A673 (cell line): Measurements from ENCODE around the gene MYLK2. TPM values are rescaled to one million over a fixed set of nuclear protein-coding genes. Genes with fewer than 3 reads are reported as not detected.

ENCODE experiments used
- BruUV-seq: library from RNA; stranded (reverse); fragments of 400-500 nt; replicated peaks from 2 replicates; lab custom pipeline; 2021; lab: Mats Ljungman, UMichigan
- CTCF ChIA-PET: fragments of 300-600 bp; sonication (Branson Sonifier 250); formaldehyde crosslinking; loops from one replicate; lab custom pipeline; 2022; ENCODE audit warnings: antibody characterized with exemption; lab: Charles Lee
- POLR2A ChIA-PET: fragments of 300-600 bp; sonication (Branson Sonifier 250); formaldehyde crosslinking; loops from one replicate; lab custom pipeline; 2022; ENCODE audit warnings: antibody characterized with exemption; ENCODE audit not compliant: low non-redundant PET; lab: Charles Lee
- DNase-seq: peaks from one replicate; pipeline ENCODE4 v3.0.0-alpha.2; 2015; ENCODE audit warnings: low spot score
- H3K27ac ChIP-seq: fragments of 200-600 bp; sonication (generic); 2 replicates; pipeline ENCODE4 v1.5.1; 2016; ENCODE audit warnings: mixed run types, low read depth, mild to moderate bottlenecking, mixed read lengths, antibody characterized with exemption, low read length; ENCODE audit not compliant: poor library complexity, severe bottlenecking
- H3K27me3 ChIP-seq: fragments of 200-600 bp; sonication (generic); replicated peaks from 2 replicates; pipeline ENCODE4 v1.6.1; 2017; ENCODE audit warnings: mixed run types, low read depth, mild to moderate bottlenecking, mixed read lengths, antibody characterized with exemption, low read length; ENCODE audit not compliant: insufficient read depth, poor library complexity
- H3K36me3 ChIP-seq: fragments of 200-600 bp; sonication (generic); 2 replicates; pipeline ENCODE4 v1.6.1; 2016; ENCODE audit warnings: mixed run types, mild to moderate bottlenecking, mixed read lengths, antibody characterized with exemption, low read length; ENCODE audit not compliant: insufficient read depth, poor library complexity, severe bottlenecking
- H3K4me1 ChIP-seq: fragments of 200-600 bp; sonication (generic); 2 replicates; pipeline ENCODE4 v1.6.1; 2017; ENCODE audit warnings: mixed run types, mild to moderate bottlenecking, mixed read lengths, antibody characterized with exemption, low read length; ENCODE audit not compliant: insufficient read depth, poor library complexity, severe bottlenecking
- H3K4me3 ChIP-seq: fragments of 200-600 bp; sonication (generic); 2 replicates; pipeline ENCODE4 v1.5.1; 2016; ENCODE audit warnings: low read depth, mixed run types, mild to moderate bottlenecking, mixed read lengths, low read length; ENCODE audit not compliant: poor library complexity, severe bottlenecking
- H3K9me3 ChIP-seq: fragments of 200-600 bp; sonication (generic); 2 replicates; pipeline ENCODE4 v1.6.1; 2016; ENCODE audit warnings: mixed run types, low read depth, mild to moderate bottlenecking, mixed read lengths, antibody characterized with exemption, low read length; ENCODE audit not compliant: poor library complexity, severe bottlenecking
- EZH2 ChIP-seq: fragments of 200-600 bp; sonication (generic); IDR thresholded peaks from 2 replicates; pipeline ENCODE4 v1.6.1; 2017; ENCODE audit warnings: borderline replicate concordance, low read depth, mild to moderate bottlenecking, mixed read lengths, antibody characterized with exemption, low read length; ENCODE audit not compliant: poor library complexity, severe bottlenecking
- intact Hi-C: fragments of 100-400 bp; cut with micrococcal nuclease; formaldehyde crosslinking; loops from one replicate; pipeline ENCODE4 v1.10.0; 2022; ENCODE audit not compliant: unreplicated experiment
- total RNA-seq: library from RNA; stranded (reverse); gene quantifications from 2 replicates; pipeline ENCODE4 v1.2.3, GENCODE V29; 2021
- TF ChIP-seq, protein P1 (sequence below): fragments of 300-800, 200-600 bp; sonication (generic); conservative IDR thresholded peaks from 2 replicates; pipeline ENCODE4 v1.5.1; 2017; ENCODE audit warnings: low read depth, mild to moderate bottlenecking, antibody characterized with exemption, low read length, moderate library complexity, mixed read lengths

Gene MYLK2
- total RNA-seq, 1 experiment from 2014 or later: 1.3 TPM

DNA sequence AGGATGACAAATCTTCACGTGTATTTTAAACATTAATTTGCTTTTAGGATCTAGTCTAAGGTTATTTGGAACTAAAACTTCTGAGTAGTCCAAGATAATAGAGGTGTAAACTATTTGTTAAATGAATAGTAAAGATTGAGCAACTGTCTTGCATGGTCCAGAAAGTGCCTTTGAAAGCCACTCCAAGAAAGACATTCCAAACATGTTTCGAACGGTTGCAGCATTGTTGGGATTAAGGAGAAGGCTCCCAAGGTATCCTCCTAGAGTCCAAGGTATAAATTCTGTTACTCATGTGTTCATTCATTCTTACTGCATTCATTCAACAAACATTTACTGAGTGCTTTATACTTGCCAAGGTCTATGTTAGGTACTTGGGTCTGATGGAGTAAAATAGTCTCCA is 28.8 kb upstream of the MYLK2 start:
- H3K9me3 ChIP-seq: no peaks in the 10 kb centered on the region
- H3K4me1 ChIP-seq: no peaks in the 10 kb centered on the region
- ChIA-PET POLR2A (no interaction called here), CTCF (no interaction called here)
- DNase-seq: no peak
- BruUV-seq: no TSS peak
- H3K36me3 ChIP-seq: peaks cover 92% of the 10 kb centered on the region
- intact Hi-C loops: no loop called here
- TF ChIP-seq, protein P1, sequence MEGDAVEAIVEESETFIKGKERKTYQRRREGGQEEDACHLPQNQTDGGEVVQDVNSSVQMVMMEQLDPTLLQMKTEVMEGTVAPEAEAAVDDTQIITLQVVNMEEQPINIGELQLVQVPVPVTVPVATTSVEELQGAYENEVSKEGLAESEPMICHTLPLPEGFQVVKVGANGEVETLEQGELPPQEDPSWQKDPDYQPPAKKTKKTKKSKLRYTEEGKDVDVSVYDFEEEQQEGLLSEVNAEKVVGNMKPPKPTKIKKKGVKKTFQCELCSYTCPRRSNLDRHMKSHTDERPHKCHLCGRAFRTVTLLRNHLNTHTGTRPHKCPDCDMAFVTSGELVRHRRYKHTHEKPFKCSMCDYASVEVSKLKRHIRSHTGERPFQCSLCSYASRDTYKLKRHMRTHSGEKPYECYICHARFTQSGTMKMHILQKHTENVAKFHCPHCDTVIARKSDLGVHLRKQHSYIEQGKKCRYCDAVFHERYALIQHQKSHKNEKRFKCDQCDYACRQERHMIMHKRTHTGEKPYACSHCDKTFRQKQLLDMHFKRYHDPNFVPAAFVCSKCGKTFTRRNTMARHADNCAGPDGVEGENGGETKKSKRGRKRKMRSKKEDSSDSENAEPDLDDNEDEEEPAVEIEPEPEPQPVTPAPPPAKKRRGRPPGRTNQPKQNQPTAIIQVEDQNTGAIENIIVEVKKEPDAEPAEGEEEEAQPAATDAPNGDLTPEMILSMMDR: no peak
- TF ChIP-seq EZH2: no peak
- no peak overlapping the region for H3K27ac ChIP-seq
- H3K27me3 ChIP-seq: no peaks in the 10 kb centered on the region
- no peak overlapping the region for H3K4me3 ChIP-seq

DNA sequence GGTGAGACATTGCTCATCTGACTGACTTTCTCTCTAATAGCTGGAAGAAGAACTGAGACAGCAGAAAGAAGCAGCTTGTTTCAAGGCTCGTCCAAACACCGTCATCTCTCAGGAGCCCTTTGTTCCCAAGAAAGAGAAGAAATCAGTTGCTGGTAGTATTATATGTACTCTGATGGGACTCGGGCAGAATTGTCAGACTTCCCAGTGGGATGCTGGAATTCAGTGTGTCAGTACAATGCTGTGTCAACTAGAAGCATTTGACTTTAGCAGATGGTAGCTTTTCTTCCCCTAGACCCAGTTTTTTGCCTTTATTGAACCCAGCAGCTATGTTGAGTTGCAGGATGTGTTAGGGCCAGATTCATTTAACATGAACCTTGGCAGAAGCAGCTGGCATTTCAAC is 21.8 kb upstream of the MYLK2 start:
- TF ChIP-seq, protein P1: no peak
- no peak for TF ChIP-seq EZH2
- no peak for DNase-seq
- Histone ChIP-seq H3K9me3 (no peaks in the 10 kb centered on the region), H3K36me3 (peaks cover 97% of the 10 kb centered on the region), H3K27me3 (no peaks in the 10 kb centered on the region), H3K27ac (no peak overlapping the region), H3K4me3 (no peak overlapping the region), H3K4me1 (no peaks in the 10 kb centered on the region)
- BruUV-seq: no TSS peak
- intact Hi-C loops: no loop called here
- POLR2A ChIA-PET: no interaction called here
- CTCF ChIA-PET: no interaction called here

DNA sequence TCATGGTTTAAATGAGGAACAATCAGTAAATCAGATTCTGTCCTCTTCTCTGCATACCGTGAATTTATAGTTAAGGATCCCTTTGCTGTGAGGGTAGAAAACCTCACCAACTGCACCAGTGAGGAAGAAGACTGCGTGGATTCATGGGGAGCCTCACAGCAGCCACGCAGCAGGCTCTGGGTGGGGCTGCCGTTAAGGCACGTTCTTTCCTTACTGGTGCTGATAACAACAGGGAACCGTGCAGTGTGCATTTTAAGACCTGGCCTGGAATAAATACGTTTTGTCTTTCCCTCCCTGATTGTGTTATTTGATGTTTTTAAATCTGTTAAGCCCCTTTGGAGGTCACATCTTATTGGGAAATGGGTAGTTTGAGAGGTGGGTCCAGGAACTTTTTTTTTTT is 17.6 kb upstream of the MYLK2 start:
- Histone ChIP-seq H3K9me3 (no peaks in the 10 kb centered on the region), H3K27ac (no peak overlapping the region), H3K36me3 (peaks cover 89% of the 10 kb centered on the region), H3K4me3 (no peak overlapping the region), H3K4me1 (no peaks in the 10 kb centered on the region), H3K27me3 (no peaks in the 10 kb centered on the region)
- intact Hi-C loops: no loop called here
- TF ChIP-seq, protein P1: no peak
- TF ChIP-seq EZH2: no peak
- no peak for DNase-seq
- POLR2A ChIA-PET: no interaction called here
- no TSS peak for BruUV-seq
- CTCF ChIA-PET: no interaction called here
